Mesothelial cell of epicardium (in vitro differentiated cells): Measurements from ENCODE around the gene LCE3D. TPM values are rescaled to one million over a fixed set of nuclear protein-coding genes. Genes with fewer than 3 reads are reported as not detected.

ENCODE experiments used
- DNase-seq, 2 experiments: peaks; one replicate each; pipeline ENCODE4 v3.0.0; 2021; ENCODE audit warnings: low spot score in 2 of 2; ENCODE audit not compliant: unreplicated experiment in 2 of 2
- H3K27ac Mint-ChIP-seq: 2 replicates; pipeline ENCODE4 v1.8.0; 2021; ENCODE audit warnings: mixed read lengths
- H3K27me3 Mint-ChIP-seq: 2 replicates; pipeline ENCODE4 v1.8.0; 2021; ENCODE audit warnings: low read depth, mixed read lengths
- H3K36me3 Mint-ChIP-seq: 2 replicates; pipeline ENCODE4 v1.8.0; 2021; ENCODE audit warnings: mixed read lengths
- H3K4me1 Mint-ChIP-seq: 2 replicates; pipeline ENCODE4 v1.8.0; 2021; ENCODE audit warnings: mixed read lengths
- H3K4me3 Mint-ChIP-seq: 2 replicates; pipeline ENCODE4 v1.8.0; 2021; ENCODE audit warnings: mild to moderate bottlenecking, moderate library complexity, mixed read lengths
- H3K9me3 Mint-ChIP-seq: 2 replicates; pipeline ENCODE4 v1.8.0; 2021; ENCODE audit warnings: mixed read lengths
- total RNA-seq: library from RNA; stranded (reverse); gene quantifications from 3 replicates; pipeline ENCODE4 v1.2.1, GENCODE V29; 2021
- TF ChIP-seq, protein P1 (sequence below): fragments of 200-600 bp; sonication (generic); IDR thresholded peaks from one replicate; pipeline ENCODE4 v1.5.0; 2021; ENCODE audit warnings: antibody characterized with exemption; ENCODE audit not compliant: unreplicated experiment

LCE3D gene
- not detected in 3 replicates for total RNA-seq

DNA sequence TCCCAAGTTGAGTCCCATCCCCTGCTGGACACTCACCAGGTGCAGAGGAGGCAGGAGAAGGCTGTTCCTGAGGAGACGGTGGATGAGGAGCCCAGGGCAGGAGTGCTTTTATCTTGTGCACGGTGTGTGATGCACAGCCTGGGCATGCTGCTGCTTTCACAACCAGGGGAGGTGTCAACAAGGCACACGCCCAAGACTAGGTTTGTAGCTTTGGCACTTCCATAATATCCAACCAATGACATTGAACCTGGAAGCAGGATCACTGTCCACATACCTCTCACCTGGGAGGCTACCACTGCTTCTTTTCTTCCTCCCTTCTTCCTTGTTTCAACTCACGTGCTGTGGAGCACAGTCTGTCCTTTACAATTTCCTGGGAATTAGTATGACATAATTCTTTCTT lies at the start of gene LCE3D:
LCE3D (minus strand) TSS at position 84 of the 400 bp plus-strand sequence. CDS start 580 bp downstream, outside the sequence.
- peaks cover 55% of the 10 kb centered on the region for H3K9me3 Mint-ChIP-seq

GRCh38 chr1:152626744-152627143 lies 46.4 kb upstream of the LCE3D start:
- Mint-ChIP-seq H3K9me3 (peaks cover 65% of the 10 kb centered on the region), H3K27ac (no peak overlapping the region), H3K27me3 (no peaks in the 10 kb centered on the region), H3K36me3 (peaks cover 6% of the 10 kb centered on the region), H3K4me3 (no peak overlapping the region), H3K4me1 (no peaks in the 10 kb centered on the region)
- TF ChIP-seq, protein P1, sequence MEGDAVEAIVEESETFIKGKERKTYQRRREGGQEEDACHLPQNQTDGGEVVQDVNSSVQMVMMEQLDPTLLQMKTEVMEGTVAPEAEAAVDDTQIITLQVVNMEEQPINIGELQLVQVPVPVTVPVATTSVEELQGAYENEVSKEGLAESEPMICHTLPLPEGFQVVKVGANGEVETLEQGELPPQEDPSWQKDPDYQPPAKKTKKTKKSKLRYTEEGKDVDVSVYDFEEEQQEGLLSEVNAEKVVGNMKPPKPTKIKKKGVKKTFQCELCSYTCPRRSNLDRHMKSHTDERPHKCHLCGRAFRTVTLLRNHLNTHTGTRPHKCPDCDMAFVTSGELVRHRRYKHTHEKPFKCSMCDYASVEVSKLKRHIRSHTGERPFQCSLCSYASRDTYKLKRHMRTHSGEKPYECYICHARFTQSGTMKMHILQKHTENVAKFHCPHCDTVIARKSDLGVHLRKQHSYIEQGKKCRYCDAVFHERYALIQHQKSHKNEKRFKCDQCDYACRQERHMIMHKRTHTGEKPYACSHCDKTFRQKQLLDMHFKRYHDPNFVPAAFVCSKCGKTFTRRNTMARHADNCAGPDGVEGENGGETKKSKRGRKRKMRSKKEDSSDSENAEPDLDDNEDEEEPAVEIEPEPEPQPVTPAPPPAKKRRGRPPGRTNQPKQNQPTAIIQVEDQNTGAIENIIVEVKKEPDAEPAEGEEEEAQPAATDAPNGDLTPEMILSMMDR: no peak
- DNase-seq: no peak

More for the DNA sequence above, at the start of gene LCE3D:
- Mint-ChIP-seq H3K4me3 (no peak within 1 kb of the TSS), H3K27ac (no peak within 1 kb of the TSS), H3K36me3 (no peaks in the 10 kb centered on the region), H3K4me1 (no peaks in the 10 kb centered on the region), H3K27me3 (no peaks in the 10 kb centered on the region)
- TF ChIP-seq, protein P1: no peak
- DNase-seq: no peak

DNA sequence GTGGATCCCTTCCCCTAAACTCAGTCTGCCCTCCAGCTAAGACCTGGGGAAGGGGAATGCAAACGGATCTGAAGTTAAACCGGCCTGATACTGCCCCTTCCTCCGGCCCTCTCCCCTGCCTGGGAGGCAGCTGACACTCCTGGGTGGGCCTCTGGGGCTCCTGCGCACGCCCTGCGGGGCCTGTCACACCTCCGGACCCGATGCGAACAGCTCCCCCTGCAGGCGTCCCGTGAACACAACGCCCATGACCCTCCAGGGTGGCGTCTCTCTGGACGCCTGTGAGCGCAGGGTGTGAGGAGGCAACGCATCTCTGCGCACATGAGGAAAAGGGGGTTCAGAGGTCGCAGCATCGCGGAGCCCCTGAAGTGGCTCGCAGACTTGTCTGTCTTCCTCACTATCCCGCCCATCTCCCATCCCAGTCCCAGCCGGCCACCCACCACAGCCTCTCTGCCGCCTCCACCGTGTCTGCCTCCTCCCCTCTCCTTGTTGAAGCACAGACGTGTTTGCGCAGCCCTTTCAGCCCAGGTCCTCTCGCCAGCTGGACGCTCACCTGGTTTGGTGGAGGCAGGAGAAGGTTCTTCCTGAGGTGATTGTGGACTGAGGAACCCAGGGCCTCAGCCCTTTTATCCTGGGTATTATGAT lies 43.0 kb upstream of the LCE3D start:
- Mint-ChIP-seq H3K9me3 (peaks cover 73% of the 10 kb centered on the region), H3K4me1 (no peaks in the 10 kb centered on the region), H3K4me3 (no peak overlapping the region), H3K36me3 (peaks cover 5% of the 10 kb centered on the region), H3K27ac (no peak overlapping the region), H3K27me3 (no peaks in the 10 kb centered on the region)
- TF ChIP-seq, protein P1: no peak
- DNase-seq: no peak

GRCh38 chr1:152622803-152623202 lies 42.5 kb upstream of the LCE3D start, which contains the start of gene LCE3A:
TSS of gene LCE3A (minus strand) at chr1:152623103. CDS start at chr1:152623103, 0 bp downstream.
- no peak for DNase-seq
- H3K27ac Mint-ChIP-seq: no peak within 1 kb of the TSS
- H3K9me3 Mint-ChIP-seq: peaks cover 71% of the 10 kb centered on the region
- H3K4me1 Mint-ChIP-seq: no peaks in the 10 kb centered on the region
- H3K4me3 Mint-ChIP-seq: no peak within 1 kb of the TSS
- TF ChIP-seq, protein P1: no peak
- H3K36me3 Mint-ChIP-seq: peaks cover 5% of the 10 kb centered on the region
- H3K27me3 Mint-ChIP-seq: no peaks in the 10 kb centered on the region

- Mint-ChIP-seq H3K4me3 (no peak overlapping the region), H3K9me3 (peaks cover 67% of the 10 kb centered on the region), H3K27me3 (no peaks in the 10 kb centered on the region), H3K36me3 (peaks cover 5% of the 10 kb centered on the region), H3K4me1 (no peaks in the 10 kb centered on the region), H3K27ac (no peak overlapping the region)
- TF ChIP-seq, protein P1: no peak
- DNase-seq: no peak
Measured at GRCh38 chr1:152621993-152622392, 41.7 kb upstream of the LCE3D start.
